IPS-18c (cell line): ENCODE measurements around the gene RAB3IL1.
"Not testable (repeated sequence)": the region's sequence is repeated elsewhere in the genome, so short reads cannot be mapped to it uniquely, and the experiment has no call there.

Experiments
- H3K4me3 ChIP-seq: 2 replicates; pipeline ENCODE4 v1.7.0; 2013; ENCODE audit warnings: low read depth, mild to moderate bottlenecking, low read length, moderate library complexity; ENCODE audit not compliant: insufficient read depth
- H3K9me3 ChIP-seq: one replicate; pipeline ENCODE4 v1.6.1; 2013; ENCODE audit warnings: mild to moderate bottlenecking, low read length, moderate library complexity; ENCODE audit not compliant: control insufficient read depth, insufficient read depth

Gene RAB3IL1

DNA sequence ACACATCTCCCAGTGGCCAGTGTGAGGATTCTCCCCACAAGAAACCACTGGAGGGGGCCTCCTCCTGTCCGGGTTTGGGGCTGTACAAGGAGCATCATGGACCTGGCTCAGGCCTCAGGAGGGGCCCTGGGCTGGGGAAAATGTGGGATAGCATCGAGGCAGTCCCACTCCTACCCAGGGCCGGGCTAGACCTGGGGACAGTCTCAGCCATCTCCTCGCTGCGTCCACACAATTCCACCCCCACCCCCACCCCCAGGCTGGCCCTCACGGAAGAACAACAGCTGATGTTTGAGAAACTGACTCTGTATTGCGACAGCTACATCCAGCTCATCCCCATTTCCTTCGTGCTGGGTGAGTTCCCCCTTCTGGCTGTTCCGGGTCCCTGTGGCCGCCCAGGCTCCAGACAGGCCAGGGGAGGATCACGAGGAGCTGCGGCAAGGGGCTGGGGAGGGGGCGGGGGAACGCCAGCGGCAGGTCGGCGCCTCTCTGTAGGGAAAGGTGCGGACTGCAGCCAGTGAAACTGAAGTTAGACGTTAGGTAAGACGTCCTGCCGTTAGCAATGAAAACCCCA, 37.6 kb upstream of the RAB3IL1 start:
- Histone ChIP-seq H3K4me3 (peak overlapping the region; percentile 38), H3K9me3 (no peaks in the 10 kb centered on the region)

DNA sequence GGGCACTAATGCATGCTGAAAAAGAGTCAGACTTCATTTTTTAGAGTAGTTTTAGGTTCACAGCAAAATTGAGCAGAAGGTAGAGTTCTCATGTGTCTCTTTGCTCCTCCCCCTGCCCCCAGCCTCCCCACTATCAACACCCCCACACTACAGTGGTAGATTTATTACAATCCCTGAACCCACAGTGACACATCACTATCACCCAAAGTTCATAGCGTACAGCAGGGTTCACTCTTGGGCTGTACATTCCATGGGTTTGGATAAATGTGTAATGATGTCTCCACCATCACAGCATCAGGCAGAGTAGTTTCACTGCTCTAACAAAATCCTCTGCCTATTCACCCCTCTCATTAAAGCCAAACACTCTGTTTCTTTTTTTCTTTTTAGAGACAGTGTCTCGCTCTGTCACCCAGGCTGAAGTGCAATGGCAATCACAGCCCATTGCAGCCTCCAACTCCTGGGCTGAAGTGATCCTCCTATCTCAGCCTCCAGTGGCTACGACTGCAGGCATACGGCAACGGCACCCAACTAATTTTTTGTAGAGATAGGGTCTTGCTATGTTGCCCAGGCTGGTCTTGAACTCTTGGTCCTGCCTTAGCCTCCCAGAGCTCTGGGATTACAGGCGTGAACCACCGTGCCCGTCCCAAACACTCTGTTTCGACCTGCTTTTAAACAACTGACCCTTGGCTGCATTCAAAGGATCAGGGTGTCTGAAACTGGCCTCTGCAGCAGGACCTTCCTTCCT, 36.9 kb upstream of the RAB3IL1 start:
- H3K4me3 ChIP-seq: no peak overlapping the region

DNA sequence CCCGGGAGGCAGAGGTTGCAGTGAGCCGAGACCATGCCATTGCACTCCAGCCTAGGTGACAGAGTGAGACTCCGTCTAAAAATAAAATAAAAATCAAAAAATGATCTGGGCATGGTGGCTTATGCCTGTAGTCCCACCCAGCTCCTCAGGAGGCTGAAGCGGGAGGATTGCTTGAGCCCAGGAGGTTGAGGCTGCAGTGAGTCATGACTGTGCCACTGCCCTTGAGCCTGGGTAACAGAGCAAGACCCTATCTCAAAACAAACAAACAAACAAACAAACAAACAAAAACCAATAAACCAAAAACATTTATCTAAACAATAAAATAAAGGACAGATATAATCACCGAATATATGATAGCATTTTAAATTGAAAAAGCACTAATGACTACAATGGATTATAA, 36.3 kb upstream of the RAB3IL1 start:
- not testable (repeated sequence) for H3K4me3 ChIP-seq, H3K9me3 ChIP-seq

More for the DNA sequence above, 36.9 kb upstream of the RAB3IL1 start:
- H3K9me3 ChIP-seq: no peaks in the 10 kb centered on the region

DNA sequence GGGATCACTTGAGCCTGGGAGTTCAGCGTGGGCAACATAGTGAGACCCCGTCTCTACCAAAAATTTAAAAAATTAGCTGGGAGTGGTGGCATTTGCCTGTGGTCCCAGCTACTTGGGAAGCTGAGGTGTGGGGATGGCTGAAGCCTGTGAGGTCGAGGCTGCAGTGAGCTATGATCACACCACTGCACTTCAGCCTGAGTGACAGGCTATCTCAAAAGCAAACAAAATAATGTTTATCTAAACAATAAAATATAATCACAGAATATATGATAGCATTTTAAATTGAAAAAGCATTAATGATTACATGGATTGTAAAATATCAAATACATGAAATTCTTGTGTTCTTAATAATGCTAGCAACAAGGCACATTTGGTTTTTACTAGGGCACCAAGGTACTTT, 35.5 kb upstream of the RAB3IL1 start:
- H3K4me3 ChIP-seq: no peak overlapping the region
- H3K9me3 ChIP-seq: no peaks in the 10 kb centered on the region

DNA sequence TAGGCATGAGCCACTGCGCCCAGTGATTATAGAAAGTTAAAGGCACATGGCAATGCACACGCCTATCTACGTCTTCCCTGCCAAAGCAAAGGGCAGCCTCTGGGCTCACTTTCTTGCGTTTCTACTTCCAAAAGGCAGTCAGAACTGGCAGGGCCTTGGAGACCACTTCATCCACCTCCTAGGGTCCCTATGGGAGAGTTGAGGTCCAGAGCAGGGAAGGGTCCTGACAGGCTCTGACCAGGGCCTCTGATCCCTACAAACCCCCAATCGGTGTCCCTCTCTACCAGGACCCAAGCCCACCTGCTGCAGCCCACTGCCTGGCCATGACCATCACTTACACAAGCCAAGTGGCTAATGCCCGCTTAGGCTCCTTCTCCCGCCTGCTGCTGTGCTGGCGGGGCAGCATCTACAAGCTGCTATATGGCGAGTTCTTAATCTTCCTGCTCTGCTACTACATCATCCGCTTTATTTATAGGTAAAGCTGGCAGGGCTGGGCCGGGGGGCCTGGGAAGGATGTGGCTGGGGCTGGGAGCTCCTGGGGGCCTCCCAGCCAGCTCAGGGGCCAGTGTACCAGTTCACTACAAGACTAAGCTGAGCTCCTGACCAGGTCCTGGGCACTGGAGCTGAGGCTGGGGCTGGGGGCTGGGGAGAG, 34.2 kb upstream of the RAB3IL1 start:
- H3K4me3 ChIP-seq: no peak overlapping the region
- no peaks in the 10 kb centered on the region for H3K9me3 ChIP-seq

DNA sequence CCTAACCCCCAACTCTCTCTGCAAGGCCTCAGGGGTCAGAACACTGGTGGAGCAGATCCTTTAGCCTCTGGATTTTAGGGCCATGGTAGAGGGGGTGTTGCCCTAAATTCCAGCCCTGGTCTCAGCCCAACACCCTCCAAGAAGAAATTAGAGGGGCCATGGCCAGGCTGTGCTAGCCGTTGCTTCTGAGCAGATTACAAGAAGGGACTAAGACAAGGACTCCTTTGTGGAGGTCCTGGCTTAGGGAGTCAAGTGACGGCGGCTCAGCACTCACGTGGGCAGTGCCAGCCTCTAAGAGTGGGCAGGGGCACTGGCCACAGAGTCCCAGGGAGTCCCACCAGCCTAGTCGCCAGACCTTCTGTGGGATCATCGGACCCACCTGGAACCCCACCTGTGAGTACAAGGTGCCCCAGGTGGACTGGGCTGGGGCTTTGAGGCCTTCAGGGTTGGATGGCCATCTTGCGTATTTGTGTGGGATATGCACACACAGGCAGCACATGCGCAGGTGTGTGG, 32.7 kb upstream of the RAB3IL1 start, which contains the start of gene BEST1:
BEST1 (plus strand) TSS at position 317 of the 513 bp plus-strand sequence. CDS start 1,456 bp downstream, outside the sequence.
- Histone ChIP-seq H3K9me3 (no peaks in the 10 kb centered on the region), H3K4me3 (no peak within 1 kb of the TSS)

DNA sequence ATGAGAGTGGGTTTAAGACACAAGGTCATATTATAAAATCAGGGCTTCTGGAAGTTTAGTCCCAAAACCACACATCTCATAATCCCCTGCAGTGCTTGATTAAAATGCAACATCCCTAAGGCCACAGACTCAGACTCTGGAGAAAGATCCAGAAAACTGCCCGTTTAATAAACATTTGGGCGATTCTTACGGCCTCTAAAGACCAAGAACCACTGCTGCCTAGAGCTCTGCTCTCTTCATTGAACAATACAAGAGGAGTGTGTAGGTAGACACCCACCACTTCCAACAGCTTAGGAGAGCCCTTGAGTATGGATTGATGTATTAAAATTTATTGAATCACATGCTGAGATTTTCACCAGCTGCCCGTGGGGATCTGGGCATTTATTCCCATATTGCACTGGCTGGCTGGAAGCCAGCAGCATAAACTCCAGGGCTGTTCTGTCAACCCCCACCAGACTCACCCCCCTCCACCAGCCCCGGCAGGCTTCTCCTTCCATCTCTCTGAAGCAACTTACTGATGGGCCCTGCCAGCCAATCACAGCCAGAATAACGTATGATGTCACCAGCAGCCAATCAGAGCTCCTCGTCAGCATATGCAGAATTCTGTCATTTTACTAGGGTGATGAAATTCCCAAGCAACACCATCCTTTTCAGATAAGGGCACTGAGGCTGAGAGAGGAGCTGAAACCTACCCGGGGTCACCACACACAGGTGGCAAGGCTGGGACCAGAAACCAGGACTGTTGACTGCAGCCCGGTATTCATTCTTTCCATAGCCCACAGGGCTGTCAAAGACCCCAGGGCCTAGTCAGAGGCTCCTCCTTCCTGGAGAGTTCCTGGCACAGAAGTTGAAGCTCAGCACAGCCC, 32.0 kb upstream of the RAB3IL1 start:
- Histone ChIP-seq H3K9me3 (no peaks in the 10 kb centered on the region), H3K4me3 (no peak overlapping the region)

DNA sequence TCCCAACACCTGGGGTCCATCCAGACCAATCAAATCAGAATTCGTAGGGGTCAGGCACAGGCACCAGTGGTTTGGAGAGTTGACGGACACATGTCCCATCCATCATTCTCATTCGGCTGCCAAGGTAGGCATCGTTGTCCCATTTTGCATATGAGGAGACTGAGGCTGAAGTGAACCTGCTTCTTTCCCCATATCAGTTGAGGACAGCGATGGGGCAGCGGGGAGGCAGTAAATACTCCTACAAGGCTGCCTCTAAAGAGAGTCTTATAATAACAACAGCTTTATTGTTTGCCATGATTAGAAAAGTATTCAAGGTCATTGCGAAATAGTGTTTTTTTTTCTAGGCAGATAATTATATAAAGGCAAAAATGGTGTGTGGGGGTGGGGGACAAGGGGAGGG, 31.1 kb upstream of the RAB3IL1 start:
- no peak overlapping the region for H3K4me3 ChIP-seq
- H3K9me3 ChIP-seq: no peaks in the 10 kb centered on the region

DNA sequence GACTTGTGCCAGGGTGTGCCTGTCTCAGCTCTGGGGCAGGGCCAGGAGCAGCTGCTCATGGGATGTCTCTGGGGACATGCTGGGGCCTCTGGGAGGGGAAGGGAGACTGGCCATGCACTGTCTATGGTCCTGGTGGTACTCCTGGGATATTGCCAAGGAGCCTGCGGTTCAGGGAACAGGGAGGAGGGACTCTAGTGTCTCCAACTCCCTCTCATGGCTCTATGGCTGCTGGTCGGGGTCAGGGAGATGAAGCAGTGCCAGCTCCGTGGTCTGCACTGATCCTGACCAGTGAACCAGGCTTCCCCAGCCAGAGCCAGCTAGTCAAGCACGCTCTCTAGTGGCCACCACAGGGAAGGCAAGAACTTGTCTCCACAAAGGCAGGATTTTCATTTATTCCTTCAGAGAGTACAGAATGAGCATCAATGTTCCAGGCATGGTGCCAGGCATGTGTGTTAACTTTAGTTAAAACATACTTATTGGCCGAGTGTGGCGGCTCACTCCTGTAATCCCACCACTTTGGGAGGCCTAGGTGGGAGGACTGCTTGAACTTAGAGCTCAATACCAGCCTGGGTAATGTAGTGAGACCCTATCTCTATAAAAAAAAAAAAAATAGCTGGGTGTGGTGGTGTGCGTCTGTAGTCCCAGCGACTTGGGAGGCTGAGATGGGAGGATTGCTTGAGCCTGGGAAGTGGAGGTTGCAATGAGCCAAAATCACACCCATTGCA, 30.3 kb upstream of the RAB3IL1 start:
- no peaks in the 10 kb centered on the region for H3K9me3 ChIP-seq
- H3K4me3 ChIP-seq: no peak overlapping the region

DNA sequence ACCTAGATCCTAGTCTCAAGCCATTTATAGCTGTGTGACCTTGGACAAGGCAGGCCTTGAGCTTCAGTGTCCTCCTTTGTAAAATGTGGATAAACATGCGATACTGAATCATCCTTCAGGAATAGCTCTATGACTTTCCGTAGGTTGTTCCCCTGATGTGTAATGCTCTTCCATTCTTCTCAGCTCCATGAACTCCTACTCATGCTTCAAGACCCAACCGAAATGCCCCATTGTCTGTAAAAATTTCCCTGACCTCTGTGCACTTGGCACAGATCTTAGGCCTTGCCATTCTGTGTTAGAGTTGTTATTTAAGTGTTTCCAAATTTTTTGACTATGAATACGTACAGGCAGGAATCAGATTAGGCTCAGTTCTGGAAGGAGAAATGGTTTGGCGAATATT, 29.5 kb upstream of the RAB3IL1 start:
- Histone ChIP-seq H3K9me3 (no peaks in the 10 kb centered on the region), H3K4me3 (no peak overlapping the region)

DNA sequence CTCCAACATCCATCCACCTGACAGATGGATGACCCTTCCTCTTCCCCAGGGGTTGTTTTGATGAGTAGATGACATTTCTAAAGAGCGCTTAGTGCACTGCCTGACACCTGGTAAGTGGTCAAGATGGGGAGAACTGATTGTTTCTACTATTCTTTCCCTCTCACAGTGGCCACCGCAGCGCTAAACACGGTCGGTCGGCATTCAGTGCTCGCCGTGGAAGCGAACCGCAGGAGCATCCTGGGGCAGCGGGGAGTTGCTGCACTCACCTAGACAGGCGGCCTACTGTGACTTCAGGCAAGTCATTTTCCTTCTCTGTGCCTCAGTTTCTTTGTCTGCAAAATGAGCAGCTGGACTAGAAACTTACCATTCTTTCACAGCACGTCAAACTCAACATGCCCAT, 27.8 kb upstream of the RAB3IL1 start:
- no peaks in the 10 kb centered on the region for H3K9me3 ChIP-seq

DNA sequence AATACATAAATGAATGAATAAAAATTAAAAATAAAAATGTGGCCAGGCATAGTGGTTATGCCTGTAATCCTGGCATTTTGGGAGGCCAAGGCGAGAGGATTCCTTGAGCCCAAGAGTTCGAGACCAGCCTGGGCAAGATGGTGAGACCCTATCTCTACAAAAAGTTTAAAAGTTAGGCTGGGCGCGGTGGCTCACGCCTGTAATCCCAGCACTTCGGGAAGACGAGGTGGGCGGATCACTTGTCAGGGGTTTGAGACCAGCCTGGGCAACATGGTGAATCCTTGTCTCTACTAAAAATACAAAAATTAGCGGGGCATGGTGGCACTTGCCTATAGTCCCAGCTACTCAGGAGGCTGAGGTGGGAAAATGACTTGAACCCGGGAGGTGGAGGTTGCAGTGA, 23.1 kb upstream of the RAB3IL1 start:
- Histone ChIP-seq H3K9me3 (no peaks in the 10 kb centered on the region), H3K4me3 (no peak overlapping the region)

More for the DNA sequence above, 27.8 kb upstream of the RAB3IL1 start:
- H3K4me3 ChIP-seq: no peak overlapping the region

DNA sequence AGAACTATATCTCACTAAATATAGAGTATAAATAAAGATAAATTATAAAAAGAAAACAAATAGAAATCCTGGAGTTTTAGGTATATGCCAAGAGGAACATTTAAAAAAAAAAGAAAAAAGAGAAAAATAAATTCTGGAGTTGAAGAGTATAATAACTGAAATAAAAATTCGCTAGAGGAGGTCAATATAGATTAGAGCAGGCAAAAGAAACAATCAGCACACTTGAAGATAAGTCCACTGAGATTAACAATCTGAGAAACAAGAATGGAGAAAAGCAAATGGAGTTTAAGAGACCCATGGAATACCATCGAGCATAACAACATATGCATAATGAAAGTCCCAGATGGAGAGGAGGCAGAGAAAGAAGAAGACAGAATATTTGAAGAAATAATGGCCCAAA, 18.5 kb upstream of the RAB3IL1 start:
- Histone ChIP-seq H3K4me3 (no peak overlapping the region), H3K9me3 (no peaks in the 10 kb centered on the region)

DNA sequence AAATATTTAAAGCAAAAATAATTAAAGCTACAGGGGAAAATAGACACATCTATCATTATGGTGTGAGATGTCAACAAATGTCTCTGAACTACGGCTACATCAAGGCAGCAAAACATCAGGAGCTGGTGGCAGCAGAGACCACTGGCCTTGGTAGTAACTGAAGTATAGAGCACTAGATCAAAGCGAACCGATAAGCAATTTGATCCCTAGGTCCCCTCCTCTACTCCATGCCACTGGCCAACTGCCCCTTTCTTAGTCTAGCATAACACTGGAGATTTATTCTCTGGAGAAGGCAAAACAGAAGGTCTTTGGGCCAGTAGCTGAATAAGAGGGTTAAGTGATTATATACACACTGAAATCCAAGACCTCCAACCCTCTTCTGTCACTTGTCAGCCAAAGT, 13.6 kb upstream of the RAB3IL1 start:
- no peak overlapping the region for H3K4me3 ChIP-seq
- peaks cover 3% of the 10 kb centered on the region for H3K9me3 ChIP-seq

DNA sequence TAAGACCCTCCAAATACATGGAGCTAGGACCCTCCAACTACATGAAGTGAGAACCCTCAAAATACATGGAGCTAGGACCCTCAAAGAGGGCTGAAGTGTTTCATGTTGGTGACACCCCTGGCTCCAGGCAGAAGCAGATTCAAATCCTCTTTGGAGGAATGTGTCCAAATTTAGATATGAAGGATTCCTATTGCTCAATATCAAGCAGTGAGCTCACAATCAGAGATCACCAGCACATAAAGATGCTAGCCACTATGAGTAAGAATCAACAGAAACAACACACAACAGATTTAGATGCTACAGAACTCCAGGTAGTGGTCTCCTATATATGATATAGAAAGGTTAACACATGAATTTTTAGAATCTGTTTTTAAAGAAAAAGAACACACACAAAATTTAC, 11.2 kb upstream of the RAB3IL1 start:
- no peak overlapping the region for H3K4me3 ChIP-seq
- peaks cover 3% of the 10 kb centered on the region for H3K9me3 ChIP-seq

DNA sequence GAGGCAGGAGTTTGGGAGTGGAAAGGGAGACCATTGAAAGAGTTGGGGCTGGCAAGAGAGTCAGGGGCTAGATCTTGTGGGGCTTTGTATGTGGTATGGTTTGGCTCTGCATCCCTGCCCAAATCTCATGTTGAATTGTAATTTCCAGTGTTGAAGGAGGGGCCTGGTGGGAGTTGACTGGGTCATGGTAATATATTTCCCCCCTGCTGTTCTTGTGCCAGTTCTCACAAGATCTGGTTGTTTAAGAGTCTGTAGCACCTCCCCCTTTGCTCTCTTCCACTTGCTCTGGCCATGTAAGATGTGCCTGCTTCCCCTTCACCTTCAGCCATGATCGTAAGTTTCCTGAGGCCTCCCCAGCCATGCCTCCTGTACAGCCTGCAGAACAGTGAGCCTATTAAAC, 10.1 kb upstream of the RAB3IL1 start:
- Histone ChIP-seq H3K9me3 (peaks cover 3% of the 10 kb centered on the region), H3K4me3 (no peak overlapping the region)

DNA sequence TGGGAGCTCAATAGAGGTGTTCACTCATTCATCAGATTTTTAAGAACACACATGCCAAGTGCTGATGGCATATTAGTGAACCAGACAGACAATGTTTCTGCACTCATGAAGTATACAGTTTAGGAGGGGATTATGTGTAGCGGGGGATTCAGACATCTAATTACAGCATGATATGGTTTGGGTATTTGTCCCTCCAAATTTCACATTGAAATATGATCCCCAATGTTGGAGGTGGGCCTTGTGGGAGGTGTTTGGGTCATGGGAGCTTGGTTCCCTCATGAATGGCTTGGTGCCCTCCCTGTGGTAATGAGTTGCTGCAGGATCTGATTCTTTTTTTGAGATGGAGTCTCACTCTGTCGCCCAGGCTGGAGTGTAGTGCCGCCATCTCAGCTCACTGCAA, 8.9 kb upstream of the RAB3IL1 start:
- H3K9me3 ChIP-seq: peaks cover 3% of the 10 kb centered on the region

More for the DNA sequence above, 8.9 kb upstream of the RAB3IL1 start:
- no peak overlapping the region for H3K4me3 ChIP-seq
